ENCODE results near the gene LAGE3. TPM values are rescaled to one million over a fixed set of nuclear protein-coding genes. Genes with fewer than 3 reads are reported as not detected.
A peak's percentile ranks its signal among the peaks of the same experiment; 100 is the strongest.

LAGE3 gene
- total RNA-seq, 2 donors from 2014 or later = 29.5 to 34.1 TPM

- no peaks in the 10 kb centered on the region for H3K4me1 ChIP-seq (ENCODE audit: control insufficient read depth, insufficient read depth, low read length)
- no peak for TF ChIP-seq CTCF (conservative IDR thresholded peaks at IDR 0.05)
- Mint-ChIP-seq H3K9me3 (peaks cover 57% of the 10 kb centered on the region), H3K4me3 (no peak overlapping the region), H3K4me1 (no peaks in the 10 kb centered on the region), H3K36me3 (ENCODE audit: low read depth) (no peaks in the 10 kb centered on the region), H3K27ac (no peak overlapping the region), H3K27me3 (ENCODE audit: insufficient read depth) (peaks cover 1% of the 10 kb centered on the region)
- WGBS, 2 experiments (ENCODE audit: insufficient coverage in 1 of 2, insufficient read length in 1 of 2) = 77% methylated on average over 3 of the region's 3 CpGs; no CpG with 5 or more reads in 1 of the 2 experiments
- H3K9me3 ChIP-seq (ENCODE audit: control insufficient read depth, low read length) = no peaks in the 10 kb centered on the region
- DNase-seq = no peak
- no peaks in the 10 kb centered on the region for H3K36me3 ChIP-seq (ENCODE audit: control insufficient read depth, insufficient read depth, low read length)
- H3K9ac ChIP-seq (ENCODE audit: extremely low read depth, low read length, poor library complexity, severe bottlenecking) = no peak overlapping the region
- no peak overlapping the region for H3K4me3 ChIP-seq (ENCODE audit: low read length)
- no peaks in the 10 kb centered on the region for H3K27me3 ChIP-seq (ENCODE audit: control insufficient read depth, insufficient read depth, low read length, poor library complexity, severe bottlenecking)
- H3K27ac ChIP-seq (ENCODE audit: low read depth, low read length) = no peak overlapping the region
Measured at GRCh38 chrX:154494715-154495114, 15.6 kb upstream of the LAGE3 start.

GRCh38 chrX:154490414-154491083 lies 11.5 kb upstream of the LAGE3 start, which contains the start of gene SLC10A3:
Gene SLC10A3, minus strand, starts transcription at chrX:154490629. Its CDS starts 1,689 bp downstream, at chrX:154488940.
- H3K27ac Mint-ChIP-seq = peak within 1 kb of the TSS; percentile 95
- H3K4me1 ChIP-seq (ENCODE audit: control insufficient read depth, insufficient read depth, low read length) = no peaks in the 10 kb centered on the region
- peaks cover 1% of the 10 kb centered on the region for H3K27me3 Mint-ChIP-seq (ENCODE audit: insufficient read depth)

GRCh38 chrX:154490021-154490413 lies 10.9 kb upstream of the LAGE3 start:
- no peak overlapping the region for H3K27ac ChIP-seq (ENCODE audit: low read depth, low read length)
- TF ChIP-seq CTCF (conservative IDR thresholded peaks at IDR 0.05) = no peak
- Mint-ChIP-seq H3K36me3 (ENCODE audit: low read depth) (peaks cover 6% of the 10 kb centered on the region), H3K27ac (peak overlapping the region; percentile 87), H3K9me3 (peaks cover 63% of the 10 kb centered on the region), H3K27me3 (ENCODE audit: insufficient read depth) (peaks cover 1% of the 10 kb centered on the region), H3K4me1 (no peaks in the 10 kb centered on the region), H3K4me3 (peak overlapping the region; percentile 72)
- peak overlapping the region; percentile 41 for H3K9ac ChIP-seq (ENCODE audit: extremely low read depth, low read length, poor library complexity, severe bottlenecking)
- H3K36me3 ChIP-seq (ENCODE audit: control insufficient read depth, insufficient read depth, low read length) = no peaks in the 10 kb centered on the region
- H3K4me1 ChIP-seq (ENCODE audit: control insufficient read depth, insufficient read depth, low read length) = no peaks in the 10 kb centered on the region
- peak; percentile 46 for DNase-seq
- 0 to 10% methylated on average over 3 to 17 of the region's 19 CpGs for WGBS, 2 experiments (ENCODE audit: insufficient coverage in 1 of 2, insufficient read length in 1 of 2)
- peak overlapping the region; percentile 76 for H3K4me3 ChIP-seq (ENCODE audit: low read length)
- no peaks in the 10 kb centered on the region for H3K9me3 ChIP-seq (ENCODE audit: control insufficient read depth, low read length)
- H3K27me3 ChIP-seq (ENCODE audit: control insufficient read depth, insufficient read depth, low read length, poor library complexity, severe bottlenecking) = no peaks in the 10 kb centered on the region

More at GRCh38 chrX:154490414-154491083, 11.5 kb upstream of the LAGE3 start, which contains the start of gene SLC10A3:
- Mint-ChIP-seq H3K36me3 (ENCODE audit: low read depth) (peaks cover 6% of the 10 kb centered on the region), H3K9me3 (peaks cover 62% of the 10 kb centered on the region), H3K4me1 (no peaks in the 10 kb centered on the region), H3K4me3 (peak within 1 kb of the TSS; percentile 72)
- Histone ChIP-seq H3K27me3 (ENCODE audit: control insufficient read depth, insufficient read depth, low read length, poor library complexity, severe bottlenecking) (no peaks in the 10 kb centered on the region), H3K9ac (ENCODE audit: extremely low read depth, low read length, poor library complexity, severe bottlenecking) (peak within 1 kb of the TSS; percentile 63), H3K27ac (ENCODE audit: low read depth, low read length) (peak within 1 kb of the TSS; percentile 77), H3K9me3 (ENCODE audit: control insufficient read depth, low read length) (no peaks in the 10 kb centered on the region), H3K36me3 (ENCODE audit: control insufficient read depth, insufficient read depth, low read length) (no peaks in the 10 kb centered on the region), H3K4me3 (ENCODE audit: low read length) (peak within 1 kb of the TSS; percentile 76)
- WGBS, 2 experiments (ENCODE audit: insufficient coverage in 1 of 2, insufficient read length in 1 of 2) = 0% methylated on average over 5 to 59 of the region's 71 CpGs
- TF ChIP-seq CTCF (conservative IDR thresholded peaks at IDR 0.05) = no peak
- DNase-seq = peak; percentile 97
